ENCODE measurements around the gene FAM47C. TPM values are rescaled to one million over a fixed set of nuclear protein-coding genes. Genes with fewer than 3 reads are reported as not detected.

Gene FAM47C
- total and polyA plus RNA-seq, 2 of the 13 experiments (the other 11 are each of a cell fraction or from before 2014, with no cell fraction given) = not detected

GRCh38 chrX:36974911-36975310 is 33.3 kb upstream of the FAM47C start:
- in situ Hi-C loops (cut with HindIII; ENCODE audit: extremely low pct_ligation_motif_present, low pct_unique_long_range_greater_than_20kb) = no loop called here
- WGBS (ENCODE audit: low lambda C conversion rate) = 17% methylated on average over 5 of the region's 6 CpGs
- Histone ChIP-seq H3K9ac (ENCODE audit: insufficient read depth, low read depth, low read length) (no peak overlapping the region), H3K36me3 (replicated peaks in 1 of 2; ENCODE audit: control insufficient read depth in 1 of 2, insufficient read depth in 2 of 2, low read length in 2 of 2) (no peaks in the 10 kb centered on the region), H3K79me2 (ENCODE audit: insufficient read depth, low read length) (no peaks in the 10 kb centered on the region), H3K4me1 (ENCODE audit: insufficient read depth, low read length) (no peaks in the 10 kb centered on the region), H3K27me3 (ENCODE audit: control insufficient read depth in 1 of 2, insufficient read depth in 2 of 2, low read length in 2 of 2) (no peaks in the 10 kb centered on the region), H3K4me3 (replicated peaks in 1 of 3; ENCODE audit: insufficient read depth in 1 of 3, low read depth in 2 of 3, low read length in 3 of 3) (no peak overlapping the region), H3K4me2 (ENCODE audit: low read depth, low read length) (no peak overlapping the region), H4K20me1 (ENCODE audit: insufficient read depth, low read length) (no peaks in the 10 kb centered on the region), H3K27ac (ENCODE audit: extremely low read length, insufficient read depth, low read length) (no peak overlapping the region), H3K9me3 (ENCODE audit: low read length) (no peaks in the 10 kb centered on the region), H2AFZ (ENCODE audit: low read length) (no peak overlapping the region)
- no TSS peak for BruUV-seq (replicated peaks)
- TF ChIP-seq ISL2 (CRISPR knock-in tag; IDR thresholded peaks at IDR 0.05) (no peak), CREB1 (IDR thresholded peaks at IDR 0.05) (no peak), CREB1 (CRISPR knock-in tag; IDR thresholded peaks at IDR 0.05) (no peak), ZNF354B (CRISPR knock-in tag; IDR thresholded peaks at IDR 0.05) (no peak), JARID2 (CRISPR knock-in tag; IDR thresholded peaks at IDR 0.05; ENCODE audit: insufficient replicate concordance) (no peak), PHF8 (CRISPR knock-in tag; IDR thresholded peaks at IDR 0.05) (no peak)
- ChIA-PET POLR2A (no interaction called here), CTCF (ENCODE audit: low intra/inter-chr PET ratio, low total read pairs) (no interaction called here)
- intact Hi-C loops (cut with micrococcal nuclease; ENCODE audit: unreplicated experiment) = no loop called here
- FAIRE-seq (no peak), ATAC-seq (no peak), DNase-seq (ENCODE audit: low spot score) (no peak)

- Histone ChIP-seq H3K27ac (ENCODE audit: extremely low read length, insufficient read depth, low read length) (no peak overlapping the region), H3K4me3 (replicated peaks in 1 of 3; ENCODE audit: insufficient read depth in 1 of 3, low read depth in 2 of 3, low read length in 3 of 3) (no peak overlapping the region), H4K20me1 (ENCODE audit: insufficient read depth, low read length) (no peaks in the 10 kb centered on the region), H2AFZ (ENCODE audit: low read length) (no peak overlapping the region), H3K27me3 (ENCODE audit: control insufficient read depth in 1 of 2, insufficient read depth in 2 of 2, low read length in 2 of 2) (no peaks in the 10 kb centered on the region), H3K9me3 (ENCODE audit: low read length) (no peaks in the 10 kb centered on the region), H3K4me1 (ENCODE audit: insufficient read depth, low read length) (no peaks in the 10 kb centered on the region), H3K9ac (ENCODE audit: insufficient read depth, low read depth, low read length) (no peak overlapping the region), H3K36me3 (replicated peaks in 1 of 2; ENCODE audit: control insufficient read depth in 1 of 2, insufficient read depth in 2 of 2, low read length in 2 of 2) (no peaks in the 10 kb centered on the region), H3K4me2 (ENCODE audit: low read depth, low read length) (no peak overlapping the region), H3K79me2 (ENCODE audit: insufficient read depth, low read length) (no peaks in the 10 kb centered on the region)
- ChIA-PET POLR2A (no interaction called here), CTCF (ENCODE audit: low intra/inter-chr PET ratio, low total read pairs) (no interaction called here)
- no peak for DNase-seq (ENCODE audit: low spot score)
- no peak for FAIRE-seq
- intact Hi-C loops (cut with micrococcal nuclease; ENCODE audit: unreplicated experiment) = no loop called here
- no TSS peak for BruUV-seq (replicated peaks)
- no peak for ATAC-seq
- 0% methylated on average over 2 of the region's 2 CpGs for WGBS (ENCODE audit: low lambda C conversion rate)
- in situ Hi-C loops (cut with HindIII; ENCODE audit: extremely low pct_ligation_motif_present, low pct_unique_long_range_greater_than_20kb) = no loop called here
- no peak for TF ChIP-seq HBP1 (CRISPR knock-in tag; IDR thresholded peaks at IDR 0.05; ENCODE audit: low read depth)
- TF ChIP-seq PLSCR1 (CRISPR knock-in tag; IDR thresholded peaks at IDR 0.05; ENCODE audit: borderline replicate concordance) = no peak
- no peak for TF ChIP-seq MTERF4 (CRISPR knock-in tag; IDR thresholded peaks at IDR 0.05)
- TF ChIP-seq HMG20B (CRISPR knock-in tag; conservative IDR thresholded peaks at IDR 0.05) = no peak
- no peak for TF ChIP-seq DNMT1 (CRISPR knock-in tag; IDR thresholded peaks at IDR 0.05)
- no peak for TF ChIP-seq TCF12 (IDR thresholded peaks at IDR 0.05)
- TF ChIP-seq TCF12 (CRISPR knock-in tag; IDR thresholded peaks at IDR 0.05) = no peak
- TF ChIP-seq ZC3H13 (CRISPR knock-in tag; IDR thresholded peaks at IDR 0.05) = no peak
- TF ChIP-seq AKAP8 (CRISPR knock-in tag; IDR thresholded peaks at IDR 0.05) = no peak
- no peak for TF ChIP-seq ZSCAN12 (CRISPR knock-in tag; IDR thresholded peaks at IDR 0.05)
- TF ChIP-seq SMAD1 (CRISPR knock-in tag; IDR thresholded peaks at IDR 0.05; ENCODE audit: borderline replicate concordance, low read depth) = no peak
- TF ChIP-seq ONECUT2 (CRISPR knock-in tag; IDR thresholded peaks at IDR 0.05) = no peak
- TF ChIP-seq PHB2 (IDR thresholded peaks at IDR 0.05; ENCODE audit: partially characterized antibody) = no peak
- no peak for TF ChIP-seq ZNF44 (CRISPR knock-in tag; IDR thresholded peaks at IDR 0.05)
Observed at GRCh38 chrX:36978886-36979285, 29.3 kb upstream of the FAM47C start.
